T-cell (primary cell): ENCODE results near the gene MYBPC3. TPM values are rescaled to one million over a fixed set of nuclear protein-coding genes. Genes with fewer than 3 reads are reported as not detected.

ENCODE experiments used
- ATAC-seq, 4 experiments: fragments of 200-7000 bp in 3 of 4; fragments of 150-1000 bp in 1 of 4; cut with Tn5 transposase; replicated peaks in 1 of 4; 1 replicate in 3 of 4; 2 replicates in 1 of 4; pipeline ENCODE4 v1.10.0; 2021; ENCODE audit warnings: moderate library complexity in 3 of 4, mild to moderate bottlenecking in 2 of 4, moderate number of reproducible peaks in 1 of 4
- CTCF ChIA-PET, 2 donors: fragments of 300-600 bp; sonication (Branson Sonifier 250); formaldehyde crosslinking; loops; one replicate each; lab custom pipeline; 2022; ENCODE audit warnings: antibody characterized with exemption in 2 of 2; lab: Charles Lee
- POLR2A ChIA-PET, 2 donors: fragments of 300-600 bp; sonication (Branson Sonifier 250); formaldehyde crosslinking; loops; one replicate each; lab custom pipeline; 2022; ENCODE audit warnings: antibody characterized with exemption in 2 of 2; lab: Charles Lee
- DNase-seq, 35 experiments: peaks; one replicate each; pipeline versions ENCODE4 v3.0.0 to v3.0.0-alpha.2; 2013 to 2023
- H3K27ac ChIP-seq: one replicate; pipeline ENCODE4 v1.5.1; 2013; ENCODE audit warnings: low read length
- H3K27me3 ChIP-seq, 2 experiments: replicated peaks in 1 of 2; 1 replicate in 1 of 2; 2 replicates in 1 of 2; pipeline versions ENCODE4 v1.6.1 to v1.7.0; 2013; ENCODE audit warnings: low read length in 1 of 2, mixed read lengths in 1 of 2; ENCODE audit not compliant: control insufficient read depth in 2 of 2, insufficient read depth in 2 of 2; ENCODE audit errors: extremely low read depth in 1 of 2
- H3K36me3 ChIP-seq, 2 donors: 1 replicate in 1 of 2; 2 replicates in 1 of 2; pipeline versions ENCODE4 v1.6.1 to v1.7.0; 2013; ENCODE audit warnings: low read length in 1 of 2; ENCODE audit not compliant: control insufficient read depth in 2 of 2, insufficient read depth in 1 of 2; ENCODE audit errors: extremely low read depth in 1 of 2
- H3K4me1 ChIP-seq, 2 experiments: 1 replicate in 1 of 2; 2 replicates in 1 of 2; pipeline versions ENCODE4 v1.6.1 to v1.7.0; 2013; ENCODE audit warnings: low read length in 2 of 2, mixed read lengths in 1 of 2; ENCODE audit not compliant: insufficient read depth in 2 of 2, control insufficient read depth in 1 of 2; ENCODE audit errors: extremely low read depth in 1 of 2
- H3K4me3 ChIP-seq, 2 donors: 1 replicate in 1 of 2; 2 replicates in 1 of 2; pipeline versions ENCODE4 v1.5.1 to v1.7.0; 2013; ENCODE audit warnings: mild to moderate bottlenecking in 2 of 2, low read length in 1 of 2, moderate library complexity in 1 of 2; ENCODE audit not compliant: control insufficient read depth in 1 of 2; ENCODE audit errors: extremely low read depth in 1 of 2
- H3K9me3 ChIP-seq: 2 replicates; pipeline ENCODE4 v1.7.0; 2013
- H3K27ac Mint-ChIP-seq, 2 donors: one replicate each; pipeline ENCODE4 v1.8.0; 2020 to 2021; ENCODE audit warnings: mild to moderate bottlenecking in 2 of 2, mixed read lengths in 2 of 2
- H3K27me3 Mint-ChIP-seq, 2 donors: one replicate each; pipeline ENCODE4 v1.8.0; 2021 to 2022; ENCODE audit warnings: mixed read lengths in 2 of 2
- H3K36me3 Mint-ChIP-seq: one replicate; pipeline ENCODE4 v1.8.0; 2021; ENCODE audit warnings: mixed read lengths
- H3K4me1 Mint-ChIP-seq, 3 donors: one replicate each; pipeline ENCODE4 v1.8.0; 2020 to 2022; ENCODE audit warnings: mixed read lengths in 3 of 3, mild to moderate bottlenecking in 1 of 3
- H3K4me3 Mint-ChIP-seq, 3 donors: one replicate each; pipeline ENCODE4 v1.8.0; 2020 to 2022; ENCODE audit warnings: mild to moderate bottlenecking in 3 of 3, mixed read lengths in 3 of 3, moderate library complexity in 3 of 3
- H3K9me3 Mint-ChIP-seq, 3 donors: one replicate each; pipeline ENCODE4 v1.8.0; 2020 to 2022; ENCODE audit warnings: mixed read lengths in 3 of 3
- WGBS: methylation state at CpG from one replicate; pipeline ENCODE4 v1.1.5; 2013; ENCODE audit warnings: missing lambda C conversion rate; ENCODE audit not compliant: insufficient coverage; 5-methylcytosine and 5-hydroxymethylcytosine counted together
- total RNA-seq, 35 experiments: library from RNA in 6 of 35; stranded (reverse) in 6 of 35; fragments of 120-200 nt in 1 of 35; gene quantifications; one replicate each; pipeline versions ENCODE4 v1.2.1 to v1.2.4 and lab custom pipeline; 2013 to 2026

The MYBPC3 gene
- total RNA-seq, 5 donors from 2014 or later (not counting 1 experiment from before 2014, with no cell fraction given) = not detected

GRCh38 chr11:47306484-47306844, 46.0 kb downstream of the MYBPC3 start:
- Mint-ChIP-seq H3K27me3 (no peaks in the 10 kb centered on the region), H3K36me3 (peaks cover 59% of the 10 kb centered on the region), H3K4me1 (peaks cover 0 to 6% (median 3%) of the 10 kb centered on the region in 3 donors), H3K27ac (no peak overlapping the region), H3K4me3 (no peak overlapping the region), H3K9me3 (peaks cover 5 to 7% (median 5%) of the 10 kb centered on the region in 3 donors)
- DNase-seq (no peak), ATAC-seq (no peak)
- no peak overlapping the region for H3K27ac ChIP-seq
- no peaks in the 10 kb centered on the region for H3K27me3 ChIP-seq
- H3K9me3 ChIP-seq = no peaks in the 10 kb centered on the region
- no peak overlapping the region for H3K4me3 ChIP-seq
- H3K4me1 ChIP-seq = no peaks in the 10 kb centered on the region
- CTCF ChIA-PET = interaction anchor here in 1 of 2 donors (0.6 kb wide), 1 partner anchor 74 kb away, joined by 5 read pairs; no protein-coding TSS in a partner anchor
- POLR2A ChIA-PET = interaction anchor here in 1 of 2 donors (0.6 to 0.7 kb wide), 4 partner anchors 12 to 1533 kb away, joined by 3 to 7 read pairs (median 4); no protein-coding TSS in a partner anchor
- H3K36me3 ChIP-seq = peaks cover 11 to 93% of the 10 kb centered on the region in 2 donors
- WGBS = no CpG with 5 or more reads among the region's 1 CpG

GRCh38 chr11:47305734-47306483, 46.6 kb downstream of the MYBPC3 start:
- H3K36me3 ChIP-seq = peaks cover 11 to 93% of the 10 kb centered on the region in 2 donors
- no peaks in the 10 kb centered on the region for H3K27me3 ChIP-seq
- H3K4me3 ChIP-seq = no peak overlapping the region
- no peaks in the 10 kb centered on the region for H3K9me3 ChIP-seq
- ATAC-seq (no peak), DNase-seq (no peak)
- no peak overlapping the region for H3K27ac ChIP-seq
- 100% methylated on average over 2 of the region's 3 CpGs for WGBS
- Mint-ChIP-seq H3K36me3 (peaks cover 63% of the 10 kb centered on the region), H3K4me3 (no peak overlapping the region), H3K9me3 (peaks cover 5 to 7% (median 5%) of the 10 kb centered on the region in 3 donors), H3K27me3 (no peaks in the 10 kb centered on the region), H3K4me1 (peaks cover 0 to 6% (median 5%) of the 10 kb centered on the region in 3 donors), H3K27ac (no peak overlapping the region)
- CTCF ChIA-PET = interaction anchor here in 1 of 2 donors (0.6 kb wide), 2 partner anchors 73 to 149 kb away, joined by 5 to 6 read pairs; no protein-coding TSS in a partner anchor
- H3K4me1 ChIP-seq = no peaks in the 10 kb centered on the region
- POLR2A ChIA-PET = interaction anchor here (0.6 kb wide), 4 partner anchors 8 to 118 kb away, joined by 3 to 5 read pairs (median 4); no protein-coding TSS in a partner anchor

- H3K36me3 Mint-ChIP-seq = peaks cover 72% of the 10 kb centered on the region
- H3K27me3 ChIP-seq = no peaks in the 10 kb centered on the region
- peak overlapping the region in 1 of 2 donors; percentile 21 for H3K27ac Mint-ChIP-seq
- WGBS = no CpG with 5 or more reads among the region's 1 CpG
- ATAC-seq (no peak), DNase-seq (no peak)
- peaks cover 17 to 80% of the 10 kb centered on the region in 2 donors for H3K36me3 ChIP-seq
- CTCF ChIA-PET = interaction anchor here in 1 of 2 donors (0.6 kb wide), 1 partner anchor 105 kb away, joined by 6 read pairs; no protein-coding TSS in a partner anchor
- H3K27ac ChIP-seq = no peak overlapping the region
- H3K4me1 ChIP-seq = no peaks in the 10 kb centered on the region
- POLR2A ChIA-PET = interaction anchor here in 1 of 2 donors (0.6 kb wide), 1 partner anchor 153 kb away, joined by 10 read pairs; no protein-coding TSS in a partner anchor
- no peaks in the 10 kb centered on the region for H3K27me3 Mint-ChIP-seq
- no peak overlapping the region for H3K4me3 Mint-ChIP-seq
- H3K4me3 ChIP-seq = no peak overlapping the region
- H3K9me3 Mint-ChIP-seq = peaks cover 5 to 7% (median 5%) of the 10 kb centered on the region in 3 donors
- peaks cover 6 to 7% (median 6%) of the 10 kb centered on the region in 3 donors for H3K4me1 Mint-ChIP-seq
- H3K9me3 ChIP-seq = no peaks in the 10 kb centered on the region
Measured at GRCh38 chr11:47302853-47303252, 49.6 kb downstream of the MYBPC3 start.

- no peak for ATAC-seq
- no peak overlapping the region for H3K4me3 Mint-ChIP-seq
- POLR2A ChIA-PET = interaction anchor here in 1 of 2 donors (0.9 kb wide), 1 partner anchor 84 kb away, joined by 5 read pairs; the partner anchor contains the start of gene DDB2
- CTCF ChIA-PET = no interaction called here
- peaks cover 0 to 7% (median 6%) of the 10 kb centered on the region in 3 donors for H3K4me1 Mint-ChIP-seq
- H3K27me3 ChIP-seq = no peaks in the 10 kb centered on the region
- no peak overlapping the region for H3K27ac ChIP-seq
- no CpG with 5 or more reads among the region's 3 CpGs for WGBS
- peaks cover 19 to 72% of the 10 kb centered on the region in 2 donors for H3K36me3 ChIP-seq
- H3K4me3 ChIP-seq = no peak overlapping the region
- H3K9me3 ChIP-seq = no peaks in the 10 kb centered on the region
- peaks cover 5 to 7% (median 5%) of the 10 kb centered on the region in 3 donors for H3K9me3 Mint-ChIP-seq
- H3K36me3 Mint-ChIP-seq = peaks cover 73% of the 10 kb centered on the region
- DNase-seq = no peak
- H3K27me3 Mint-ChIP-seq = no peaks in the 10 kb centered on the region
- H3K27ac Mint-ChIP-seq = no peak overlapping the region
- H3K4me1 ChIP-seq = no peaks in the 10 kb centered on the region
Measured at GRCh38 chr11:47299078-47299477, 53.4 kb downstream of the MYBPC3 start.

DNA sequence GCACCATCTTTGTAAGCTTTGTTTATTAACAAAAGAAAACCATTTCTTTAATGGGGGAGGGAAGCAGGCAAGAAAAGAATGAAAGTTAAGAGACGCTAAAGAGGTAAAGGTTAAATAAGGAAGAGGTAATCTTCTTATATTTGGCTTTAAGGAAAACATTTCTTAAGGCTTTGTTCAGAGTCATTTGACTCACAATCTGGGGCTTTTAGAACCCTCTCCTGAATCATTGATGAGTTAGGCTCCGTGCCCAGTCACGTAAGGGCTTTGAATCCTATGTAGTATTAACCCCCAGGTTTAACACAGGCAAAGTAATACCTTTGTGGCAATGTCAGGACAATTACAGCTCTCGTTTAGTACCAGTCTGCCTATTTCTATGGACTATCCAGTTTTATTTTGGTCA, 56.5 kb downstream of the MYBPC3 start:
- Mint-ChIP-seq H3K4me1 (peaks cover 0 to 6% (median 2%) of the 10 kb centered on the region in 3 donors), H3K9me3 (no peaks in the 10 kb centered on the region), H3K27me3 (no peaks in the 10 kb centered on the region), H3K27ac (peak overlapping the region in 1 of 2 donors; percentile 23), H3K4me3 (no peak overlapping the region), H3K36me3 (peaks cover 56% of the 10 kb centered on the region)
- H3K36me3 ChIP-seq = peaks cover 19 to 73% of the 10 kb centered on the region in 2 donors
- ChIA-PET POLR2A (interaction anchor here (0.6 kb wide), 2 partner anchors 105 to 451 kb away, joined by 3 to 4 read pairs; no protein-coding TSS in a partner anchor), CTCF (no interaction called here)
- no peak for ATAC-seq
- no peaks in the 10 kb centered on the region for H3K4me1 ChIP-seq
- no peak overlapping the region for H3K4me3 ChIP-seq
- no peak for DNase-seq
- 94% methylated on average over 2 of the region's 4 CpGs for WGBS
- H3K27ac ChIP-seq = no peak overlapping the region
- H3K27me3 ChIP-seq = no peaks in the 10 kb centered on the region
- H3K9me3 ChIP-seq = no peaks in the 10 kb centered on the region

GRCh38 chr11:47295385-47295784, 57.1 kb downstream of the MYBPC3 start:
- Mint-ChIP-seq H3K9me3 (no peaks in the 10 kb centered on the region), H3K4me1 (peaks cover 0 to 5% (median 0%) of the 10 kb centered on the region in 3 donors), H3K4me3 (no peak overlapping the region), H3K27me3 (no peaks in the 10 kb centered on the region), H3K36me3 (peaks cover 57% of the 10 kb centered on the region), H3K27ac (peak overlapping the region; percentile 23 to 44)
- DNase-seq (no peak), ATAC-seq (no peak)
- no peaks in the 10 kb centered on the region for H3K9me3 ChIP-seq
- POLR2A ChIA-PET = interaction anchor here in 1 of 2 donors (0.5 to 0.6 kb wide), 2 partner anchors 106 to 150 kb away, joined by 3 read pairs; no protein-coding TSS in a partner anchor
- CTCF ChIA-PET = no interaction called here
- H3K4me3 ChIP-seq = no peak overlapping the region
- 100% methylated on average over 4 of the region's 5 CpGs for WGBS
- H3K4me1 ChIP-seq = no peaks in the 10 kb centered on the region
- H3K36me3 ChIP-seq = peaks cover 19 to 75% of the 10 kb centered on the region in 2 donors
- no peaks in the 10 kb centered on the region for H3K27me3 ChIP-seq
- H3K27ac ChIP-seq = no peak overlapping the region
